ENCODE data around the gene SSC5D.

DNA sequence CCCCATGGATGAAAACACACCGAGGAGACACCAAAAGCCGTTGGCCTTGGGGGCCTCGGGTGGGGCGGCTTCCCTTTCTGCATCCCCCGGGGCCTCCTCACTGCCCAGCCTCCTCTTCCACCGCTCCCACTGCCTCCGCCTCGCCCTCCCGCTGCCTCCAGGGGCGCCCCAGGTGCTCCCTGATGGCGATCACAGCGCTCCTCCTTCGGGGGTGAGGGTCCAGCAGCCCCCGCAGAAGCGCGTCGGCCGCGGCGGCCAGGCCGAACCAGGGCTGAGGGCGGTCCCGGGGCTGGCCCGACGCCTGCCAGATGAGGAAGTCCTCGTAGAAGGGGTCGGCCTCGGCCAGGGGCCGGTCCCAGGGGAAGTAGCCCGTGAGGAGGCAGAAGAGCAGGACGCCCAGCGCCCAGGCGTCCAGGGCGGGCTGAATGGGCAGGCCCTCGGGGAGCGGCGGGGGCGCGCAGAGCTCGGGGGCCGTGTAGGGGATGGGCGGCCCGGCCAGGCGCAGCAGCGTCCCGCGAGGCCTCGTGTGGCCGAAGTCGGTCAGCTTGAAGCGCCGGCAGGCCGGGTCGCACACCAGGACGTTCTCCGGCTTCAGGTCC lies 41.5 kb downstream of the SSC5D start:
- TF ChIP-seq EZH2phosphoT487 (IDR thresholded peaks at IDR 0.05; ENCODE audit: insufficient read depth, low read depth) (no peak), EZH2 (IDR thresholded peaks at IDR 0.05; ENCODE audit: insufficient read depth, poor library complexity, severe bottlenecking) (no peak)

All from GM23248 (cell line).